GM12891 (cell line): ENCODE results near the gene FANCI.

Experiments
- PAX5 ChIP-seq: IDR thresholded peaks from 2 replicates; pipeline ENCODE4 v1.6.1; 2011; ENCODE audit warnings: low read length, moderate library complexity, mild to moderate bottlenecking; ENCODE audit not compliant: insufficient read depth, severe bottlenecking
- POLR2A ChIP-seq: IDR thresholded peaks from 2 replicates; pipeline ENCODE4 v1.6.1; 2011; ENCODE audit warnings: low read depth, low read length, control low read depth
- POLR2AphosphoS5 ChIP-seq: IDR thresholded peaks from 2 replicates; pipeline ENCODE4 v1.6.1; 2011; ENCODE audit warnings: low read depth, low read length, control low read depth
- SPI1 ChIP-seq: IDR thresholded peaks from 2 replicates; pipeline ENCODE4 v1.6.1; 2011; ENCODE audit warnings: low read depth, low read length, control low read depth

DNA sequence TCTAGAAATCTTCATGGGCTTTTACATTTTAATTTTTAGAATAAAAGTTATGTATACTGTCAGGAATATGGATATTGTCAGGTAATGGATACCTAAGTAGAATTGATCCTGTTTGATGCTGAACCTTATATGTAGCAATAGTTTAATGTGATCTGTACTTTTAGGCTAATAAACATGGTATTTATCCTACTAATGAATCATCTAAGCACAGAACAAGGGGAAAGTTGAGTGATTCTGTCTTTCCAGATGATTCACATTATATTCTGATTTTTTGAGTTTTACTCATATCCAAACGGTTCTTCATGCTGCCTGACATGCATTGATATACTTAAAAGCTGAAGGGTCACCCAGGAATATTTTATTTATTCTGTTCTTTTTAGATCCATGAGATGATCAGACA, 34.5 kb downstream of the FANCI start:
- TF ChIP-seq PAX5 (no peak), POLR2A (no peak), SPI1 (no peak), POLR2AphosphoS5 (no peak)
